HG03378 (cell line): ENCODE data around the gene TMEM59.

Source experiments
- ATAC-seq: cut with Tn5 transposase; IDR thresholded peaks from one replicate; pipeline ENCODE4 v1.9.1; 2021; ENCODE audit warnings: mild to moderate bottlenecking, moderate library complexity; ENCODE audit not compliant: unreplicated experiment

Gene TMEM59

GRCh38 chr1:53986458-53986857 lies 66.5 kb downstream of the TMEM59 start:
- no peak for ATAC-seq

GRCh38 chr1:53984726-53985125 lies 68.3 kb downstream of the TMEM59 start:
- no peak for ATAC-seq

GRCh38 chr1:53982763-53983104 lies 70.3 kb downstream of the TMEM59 start:
- ATAC-seq: no peak

GRCh38 chr1:53982034-53982762 lies 70.8 kb downstream of the TMEM59 start:
- no peak for ATAC-seq

GRCh38 chr1:53981220-53981619 lies 71.8 kb downstream of the TMEM59 start:
- ATAC-seq: no peak

- ATAC-seq: no peak
Measured at GRCh38 chr1:53979712-53980450, 73.1 kb downstream of the TMEM59 start.
